Suprapubic skin (tissue), 4 donors: ENCODE measurements around the gene HIVEP3. TPM values are rescaled to one million over a fixed set of nuclear protein-coding genes. Genes with fewer than 3 reads are reported as not detected.

Source experiments
- DNase-seq, 2 donors: peaks; one replicate each; pipeline ENCODE4 v3.0.0-alpha.2; 2019; ENCODE audit warnings: low spot score in 2 of 2
- H3K27ac ChIP-seq: fragments of 200-600 bp; sonication (generic); one replicate; pipeline ENCODE4 v1.5.1; 2019
- H3K27me3 ChIP-seq: fragments of 200-600 bp; sonication (generic); one replicate; pipeline ENCODE4 v1.5.1; 2019
- H3K36me3 ChIP-seq: fragments of 200-600 bp; sonication (generic); one replicate; pipeline ENCODE4 v1.5.1; 2019
- H3K4me1 ChIP-seq: fragments of 200-600 bp; sonication (generic); one replicate; pipeline ENCODE4 v1.5.1; 2019
- H3K4me3 ChIP-seq: fragments of 200-600 bp; sonication (generic); one replicate; pipeline ENCODE4 v1.5.1; 2019; ENCODE audit warnings: mild to moderate bottlenecking
- H3K9me3 ChIP-seq: fragments of 200-600 bp; sonication (generic); one replicate; pipeline ENCODE4 v1.5.1; 2019
- CTCF ChIP-seq, 2 donors: fragments of 200-600 bp in 1 of 2; fragments of 450-650 bp in 1 of 2; sonication (generic) in 1 of 2; IDR thresholded peaks; one replicate each; pipeline ENCODE4 v1.5.1; 2016 to 2019; ENCODE audit warnings: antibody characterized with exemption in 2 of 2, mild to moderate bottlenecking in 1 of 2, moderate library complexity in 1 of 2
- EP300 ChIP-seq: sonication (generic); formaldehyde crosslinking; IDR thresholded peaks from one replicate; pipeline ENCODE4 v1.6.1; 2017; ENCODE audit warnings: antibody characterized with exemption
- POLR2A ChIP-seq, 2 donors: fragments of 450-650 bp; IDR thresholded peaks; one replicate each; pipeline ENCODE4 v1.6.1; 2017; ENCODE audit warnings: antibody characterized with exemption in 2 of 2, mild to moderate bottlenecking in 2 of 2, moderate library complexity in 2 of 2
- POLR2AphosphoS5 ChIP-seq, 3 donors: sonication (generic); formaldehyde crosslinking; IDR thresholded peaks; one replicate each; pipeline ENCODE4 v1.6.1; 2017; ENCODE audit warnings: antibody characterized with exemption in 3 of 3
- WGBS: methylation state at CpG from one replicate; pipeline ENCODE4 v1.1.5; 2018; 5-methylcytosine and 5-hydroxymethylcytosine counted together
- total RNA-seq, 4 donors: library from RNA; depleted of rRNA; stranded (reverse); fragments of >200 nt; gene quantifications; one replicate each; pipeline ENCODE4 v1.1.0, GENCODE V29; 2016

The HIVEP3 gene
- total RNA-seq, 4 donors from 2014 or later, result 11.3 to 23.9 (median 18.3) TPM

GRCh38 chr1:41805771-41806471 is 112.8 kb downstream of the HIVEP3 start:
- no peak for DNase-seq
- TF ChIP-seq CTCF (IDR thresholded peaks at IDR 0.05) (no peak), POLR2AphosphoS5 (IDR thresholded peaks at IDR 0.05) (no peak)
- Histone ChIP-seq H3K9me3 (no peaks in the 10 kb centered on the region), H3K36me3 (no peaks in the 10 kb centered on the region), H3K4me1 (peaks cover 27% of the 10 kb centered on the region), H3K27ac (no peak overlapping the region), H3K27me3 (no peaks in the 10 kb centered on the region), H3K4me3 (no peak overlapping the region)
- 92% methylated on average over 8 of the region's 8 CpGs for whole genome bisulfite sequencing

GRCh38 chr1:41804176-41804575 is 114.5 kb downstream of the HIVEP3 start:
- TF ChIP-seq POLR2A (IDR thresholded peaks at IDR 0.05) (no peak), POLR2AphosphoS5 (IDR thresholded peaks at IDR 0.05) (no peak), EP300 (no peak), CTCF (IDR thresholded peaks at IDR 0.05) (no peak)
- WGBS, result 52% methylated on average over 5 of the region's 5 CpGs

GRCh38 chr1:41803656-41804055 is 115.1 kb downstream of the HIVEP3 start:
- WGBS, result 53% methylated on average over 4 of the region's 4 CpGs
- Histone ChIP-seq H3K27me3 (no peaks in the 10 kb centered on the region), H3K36me3 (no peaks in the 10 kb centered on the region), H3K4me1 (peaks cover 27% of the 10 kb centered on the region), H3K9me3 (no peaks in the 10 kb centered on the region), H3K4me3 (no peak overlapping the region), H3K27ac (peak overlapping the region; percentile 59)
- no peak for TF ChIP-seq CTCF (IDR thresholded peaks at IDR 0.05)
- no peak for TF ChIP-seq POLR2AphosphoS5 (IDR thresholded peaks at IDR 0.05)
- no peak for TF ChIP-seq POLR2A (IDR thresholded peaks at IDR 0.05)
- TF ChIP-seq EP300, result no peak
- DNase-seq, result no peak

More at GRCh38 chr1:41804176-41804575, 114.5 kb downstream of the HIVEP3 start:
- DNase-seq, result no peak
- H3K27me3 ChIP-seq, result no peaks in the 10 kb centered on the region
- H3K9me3 ChIP-seq, result no peaks in the 10 kb centered on the region
- no peak overlapping the region for H3K27ac ChIP-seq
- H3K4me1 ChIP-seq, result peaks cover 27% of the 10 kb centered on the region
- no peaks in the 10 kb centered on the region for H3K36me3 ChIP-seq
- H3K4me3 ChIP-seq, result no peak overlapping the region

- H3K27ac ChIP-seq, result peak overlapping the region; percentile 59
- no peaks in the 10 kb centered on the region for H3K36me3 ChIP-seq
- TF ChIP-seq EP300 (no peak), CTCF (IDR thresholded peaks at IDR 0.05) (no peak), POLR2A (IDR thresholded peaks at IDR 0.05) (no peak), POLR2AphosphoS5 (IDR thresholded peaks at IDR 0.05) (peak in 1 of 3 donors; percentile 16)
- no peaks in the 10 kb centered on the region for H3K27me3 ChIP-seq
- no peaks in the 10 kb centered on the region for H3K9me3 ChIP-seq
- peak in 1 of 2 donors; percentile 82 for DNase-seq
- 29% methylated on average over 4 of the region's 4 CpGs for WGBS
- peaks cover 27% of the 10 kb centered on the region for H3K4me1 ChIP-seq
- H3K4me3 ChIP-seq, result no peak overlapping the region
Observed at GRCh38 chr1:41802532-41803501, 115.9 kb downstream of the HIVEP3 start.

GRCh38 chr1:41800311-41800829 is 118.4 kb downstream of the HIVEP3 start:
- no peaks in the 10 kb centered on the region for H3K27me3 ChIP-seq
- peaks cover 27% of the 10 kb centered on the region for H3K4me1 ChIP-seq
- 60% methylated on average over 2 of the region's 2 CpGs for WGBS
- H3K4me3 ChIP-seq, result no peak overlapping the region
- TF ChIP-seq POLR2A (IDR thresholded peaks at IDR 0.05), result no peak
- TF ChIP-seq POLR2AphosphoS5 (IDR thresholded peaks at IDR 0.05), result no peak
- no peak for TF ChIP-seq CTCF (IDR thresholded peaks at IDR 0.05)
- no peak for TF ChIP-seq EP300
- no peak for DNase-seq
- H3K27ac ChIP-seq, result no peak overlapping the region
- no peaks in the 10 kb centered on the region for H3K9me3 ChIP-seq
- H3K36me3 ChIP-seq, result no peaks in the 10 kb centered on the region
